ENCODE data around the gene SAMD8.

SAMD8 gene

GRCh38 chr10:75137533-75138438 lies 26.3 kb downstream of the SAMD8 start:
- TF ChIP-seq GATA3 (IDR thresholded peaks at IDR 0.05; ENCODE audit: low read depth, low read length) (no peak), GATA2 (IDR thresholded peaks at IDR 0.05; ENCODE audit: low read depth, low read length) (no peak; the same call in 1 of the 2 replicates)

DNA sequence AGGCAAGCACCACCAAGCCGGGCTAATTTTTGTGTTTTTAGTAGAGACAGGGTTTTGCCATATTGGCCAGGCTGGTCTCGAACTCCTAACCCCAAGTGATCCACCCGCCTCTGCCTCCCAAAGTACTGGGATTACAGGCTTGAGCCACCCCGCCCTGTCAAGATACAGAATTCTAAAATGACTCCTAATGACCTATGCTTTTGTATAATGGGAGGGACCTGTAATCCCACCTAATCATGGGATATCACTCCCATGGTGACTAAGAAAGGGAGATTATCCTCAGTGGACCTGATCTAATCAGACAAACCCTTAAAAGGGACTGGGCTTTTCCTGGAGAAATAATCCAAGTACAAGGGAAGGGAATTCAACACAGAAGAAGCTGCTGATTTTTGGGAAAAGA lies 28.8 kb downstream of the SAMD8 start:
- TF ChIP-seq GATA3 (IDR thresholded peaks at IDR 0.05; ENCODE audit: low read depth, low read length) (no peak), GATA2 (IDR thresholded peaks at IDR 0.05; ENCODE audit: low read depth, low read length) (no peak)

DNA sequence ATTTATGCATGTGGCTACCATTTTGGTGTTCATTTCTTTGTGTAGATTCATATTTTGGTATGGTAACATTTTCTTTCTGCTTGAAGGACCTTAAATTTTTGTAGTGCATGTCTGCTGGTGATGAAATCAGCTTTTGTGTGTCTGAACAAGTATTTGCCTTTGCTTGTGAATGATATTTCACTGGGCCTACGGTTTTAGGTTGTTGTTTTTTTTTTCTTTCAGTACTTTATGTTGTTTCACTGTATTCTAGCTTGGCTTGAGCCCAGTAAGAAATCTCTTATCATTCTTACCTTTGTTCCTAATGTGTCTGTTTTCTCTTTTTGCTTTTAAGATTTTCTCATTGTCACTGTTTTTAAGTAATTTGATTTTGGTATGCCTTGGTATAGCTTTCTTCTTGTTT lies 31.9 kb downstream of the SAMD8 start:
- TF ChIP-seq GATA2 (IDR thresholded peaks at IDR 0.05; ENCODE audit: low read depth, low read length) (no peak), GATA3 (IDR thresholded peaks at IDR 0.05; ENCODE audit: low read depth, low read length) (no peak)

DNA sequence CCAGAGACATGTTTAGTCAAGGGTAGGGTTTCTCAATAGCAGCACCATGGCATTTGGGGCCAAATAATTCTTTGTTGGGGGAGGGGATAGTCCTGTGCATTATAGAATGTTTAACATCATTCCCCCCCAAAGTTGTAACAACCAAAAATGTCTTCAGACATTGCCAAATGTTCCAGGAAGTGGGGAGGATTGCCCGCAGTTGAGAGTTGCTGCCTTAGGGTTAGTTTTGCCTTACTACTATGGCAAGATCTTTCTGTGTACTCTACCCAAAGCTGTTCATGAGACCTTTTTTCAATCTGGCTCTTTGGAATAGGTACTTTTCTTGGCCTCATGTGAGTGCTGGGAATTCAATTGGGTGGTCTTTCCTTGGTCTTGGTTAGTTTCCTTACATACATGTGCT lies 34.1 kb downstream of the SAMD8 start:
- TF ChIP-seq GATA2 (IDR thresholded peaks at IDR 0.05; ENCODE audit: low read depth, low read length) (no peak), GATA3 (IDR thresholded peaks at IDR 0.05; ENCODE audit: low read depth, low read length) (no peak)

GRCh38 chr10:75146780-75147179 lies 35.3 kb downstream of the SAMD8 start:
- TF ChIP-seq GATA3 (IDR thresholded peaks at IDR 0.05; ENCODE audit: low read depth, low read length) (no peak), GATA2 (IDR thresholded peaks at IDR 0.05; ENCODE audit: low read depth, low read length) (no peak)

- no peak for TF ChIP-seq GATA2 (IDR thresholded peaks at IDR 0.05; ENCODE audit: low read depth, low read length)
- TF ChIP-seq GATA3 (IDR thresholded peaks at IDR 0.05; ENCODE audit: low read depth, low read length): no peak
Observed at GRCh38 chr10:75150656-75151055, 39.2 kb downstream of the SAMD8 start.

DNA sequence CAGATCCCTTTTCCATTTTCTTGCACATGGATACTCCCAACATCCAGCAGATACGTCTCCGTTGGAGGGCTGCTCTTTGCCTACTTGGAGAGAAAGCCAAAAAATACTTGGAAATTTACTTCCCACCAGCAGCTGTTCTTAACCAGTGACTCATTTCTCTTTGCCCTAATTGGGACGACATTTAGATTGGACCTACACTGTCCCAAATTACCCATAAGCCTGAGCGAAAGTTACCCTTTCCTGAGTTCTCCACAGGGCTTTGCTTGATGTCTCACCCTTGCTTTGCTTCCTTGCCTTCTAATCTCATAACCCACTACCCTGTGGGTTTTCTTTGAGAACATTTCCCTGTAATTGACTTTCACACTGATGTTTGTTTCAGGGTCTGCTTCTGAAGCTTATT lies 48.1 kb downstream of the SAMD8 start:
- TF ChIP-seq GATA2 (IDR thresholded peaks at IDR 0.05; ENCODE audit: low read depth, low read length) (no peak), GATA3 (IDR thresholded peaks at IDR 0.05; ENCODE audit: low read depth, low read length) (no peak)

DNA sequence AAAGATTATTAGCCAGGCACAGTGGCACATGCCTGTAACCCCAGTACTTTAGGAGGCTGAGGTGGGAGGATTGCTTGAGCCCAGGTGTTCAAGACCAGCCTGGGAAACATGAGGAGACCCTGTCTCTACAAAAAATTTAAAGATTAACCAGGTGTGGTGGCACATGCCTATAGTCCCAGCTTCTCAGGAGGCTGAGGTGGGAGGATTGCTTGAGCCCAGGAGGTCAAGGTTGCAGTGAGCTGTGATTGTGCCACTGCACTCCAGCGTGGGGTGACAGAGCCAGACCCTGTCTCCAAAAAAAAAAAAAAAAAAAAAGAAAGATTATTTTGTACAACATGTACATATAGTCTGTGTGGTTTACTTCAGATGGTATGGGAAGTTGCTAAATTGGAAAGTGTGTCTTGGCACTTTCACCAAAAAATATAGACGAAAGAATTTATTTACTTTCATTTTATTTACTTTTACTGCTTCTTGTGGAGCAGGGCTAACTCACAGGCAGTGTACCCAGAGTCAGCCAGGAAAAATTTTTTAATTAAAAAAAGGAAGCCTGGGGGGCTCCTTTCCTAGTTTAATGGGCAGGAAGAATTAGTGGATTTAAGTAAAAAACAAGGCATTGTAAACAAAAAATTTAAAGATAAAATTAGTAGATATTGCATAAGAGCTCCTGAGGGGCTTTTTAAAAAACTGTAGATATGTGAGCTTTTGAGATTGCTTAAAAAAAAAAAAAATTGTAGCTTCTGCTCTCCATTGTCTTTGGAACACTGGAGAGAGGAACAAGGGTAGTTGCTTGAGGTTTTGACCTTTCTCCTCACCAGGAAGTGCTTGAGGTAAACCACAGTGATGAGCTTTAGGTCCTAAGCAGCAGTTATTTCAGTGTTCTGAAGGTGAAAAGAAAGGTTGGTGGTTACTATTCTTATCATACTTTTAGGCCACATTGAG lies 54.5 kb downstream of the SAMD8 start:
- TF ChIP-seq GATA3 (IDR thresholded peaks at IDR 0.05; ENCODE audit: low read depth, low read length) (no peak), GATA2 (IDR thresholded peaks at IDR 0.05; ENCODE audit: low read depth, low read length) (no peak)

DNA sequence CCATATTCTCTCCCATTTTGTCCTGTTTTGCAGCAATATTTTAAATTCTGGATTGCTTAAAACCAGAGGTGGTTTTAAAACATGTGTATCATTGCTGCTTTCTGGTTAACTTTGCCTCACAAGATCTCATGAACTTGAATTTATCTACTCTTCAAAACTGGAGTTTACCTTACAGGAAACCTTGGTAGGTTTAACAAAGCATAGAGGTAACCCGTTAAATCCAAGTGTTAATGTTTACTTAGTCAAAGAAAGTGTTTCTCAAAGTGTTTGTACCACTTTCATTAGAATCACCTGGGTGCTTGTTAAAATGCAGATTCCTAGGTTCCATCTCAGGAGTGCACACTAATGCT lies 55.1 kb downstream of the SAMD8 start:
- no peak for TF ChIP-seq GATA3 (IDR thresholded peaks at IDR 0.05; ENCODE audit: low read depth, low read length)
- TF ChIP-seq GATA2 (IDR thresholded peaks at IDR 0.05; ENCODE audit: low read depth, low read length): no peak

- TF ChIP-seq GATA3 (IDR thresholded peaks at IDR 0.05; ENCODE audit: low read depth, low read length) (no peak), GATA2 (IDR thresholded peaks at IDR 0.05; ENCODE audit: low read depth, low read length) (no peak)
Observed at GRCh38 chr10:75168275-75168674, 56.8 kb downstream of the SAMD8 start.

GRCh38 chr10:75170215-75170614 lies 58.8 kb downstream of the SAMD8 start:
- TF ChIP-seq GATA3 (IDR thresholded peaks at IDR 0.05; ENCODE audit: low read depth, low read length) (no peak), GATA2 (IDR thresholded peaks at IDR 0.05; ENCODE audit: low read depth, low read length) (no peak)

- TF ChIP-seq GATA2 (IDR thresholded peaks at IDR 0.05; ENCODE audit: low read depth, low read length): no peak
- TF ChIP-seq GATA3 (IDR thresholded peaks at IDR 0.05; ENCODE audit: low read depth, low read length): no peak
Observed at GRCh38 chr10:75175046-75175445, 63.6 kb downstream of the SAMD8 start.

DNA sequence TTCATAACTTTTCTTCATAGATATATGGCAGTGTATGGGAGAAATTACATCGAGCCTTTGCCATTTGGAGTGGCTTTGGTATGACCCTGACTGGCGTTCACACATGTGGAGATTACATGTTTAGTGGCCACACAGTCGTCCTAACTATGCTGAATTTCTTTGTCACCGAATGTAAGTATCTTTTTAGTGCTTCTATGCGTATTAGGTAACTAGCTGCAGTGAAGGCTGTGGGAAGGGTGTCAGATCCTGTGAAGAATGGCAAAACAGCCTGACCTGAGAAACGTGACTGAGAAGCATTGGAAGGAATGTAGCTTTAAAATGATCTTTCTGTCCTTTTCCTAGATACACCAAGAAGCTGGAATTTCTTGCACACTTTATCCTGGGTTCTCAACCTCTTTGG lies 64.6 kb downstream of the SAMD8 start:
- no peak for TF ChIP-seq GATA3 (IDR thresholded peaks at IDR 0.05; ENCODE audit: low read depth, low read length)
- TF ChIP-seq GATA2 (IDR thresholded peaks at IDR 0.05; ENCODE audit: low read depth, low read length): no peak

DNA sequence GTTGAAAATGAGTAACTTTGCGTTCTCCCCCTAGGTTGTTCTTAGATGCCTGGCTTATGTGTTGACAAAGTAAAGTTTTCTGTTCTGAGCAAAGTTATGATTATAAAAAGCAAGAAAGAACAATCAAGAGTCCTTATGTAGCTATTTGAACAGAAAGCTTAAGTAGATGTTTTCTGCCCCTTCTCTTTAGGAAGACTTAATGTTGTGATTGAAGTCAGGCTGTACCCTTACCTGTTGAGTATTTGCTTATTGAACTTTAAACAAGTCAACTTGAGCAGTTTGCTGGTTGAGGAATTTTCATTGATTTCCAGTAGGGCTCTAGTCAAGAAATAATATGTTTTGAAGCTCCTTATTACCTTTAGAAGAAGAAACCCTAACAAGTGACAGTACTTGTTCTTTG lies 65.3 kb downstream of the SAMD8 start:
- TF ChIP-seq GATA3 (IDR thresholded peaks at IDR 0.05; ENCODE audit: low read depth, low read length): no peak
- no peak for TF ChIP-seq GATA2 (IDR thresholded peaks at IDR 0.05; ENCODE audit: low read depth, low read length)
